Natural killer cell (primary cell): ENCODE results near the gene PADI1. TPM values are rescaled to one million over a fixed set of nuclear protein-coding genes. Genes with fewer than 3 reads are reported as not detected.

Experiments
- ATAC-seq, 3 donors: fragments of 150-1000 bp in 2 of 3; fragments of 200-7000 bp in 1 of 3; cut with Tn5 transposase; 1 replicate in 1 of 3; 2 replicates in 2 of 3; pipeline ENCODE4 v1.10.0; 2021; ENCODE audit warnings: mild to moderate bottlenecking in 2 of 3, moderate library complexity in 2 of 3
- DNase-seq, 2 donors: peaks; one replicate each; pipeline versions ENCODE4 v3.0.0 to v3.0.0-alpha.2; 2013 to 2021; ENCODE audit warnings: mixed read lengths in 1 of 2
- H3K27ac ChIP-seq: one replicate; pipeline ENCODE4 v1.5.1; 2013; ENCODE audit warnings: mild to moderate bottlenecking, low read length
- H3K27me3 ChIP-seq: one replicate; pipeline ENCODE4 v1.6.1; 2013; ENCODE audit warnings: low read length; ENCODE audit not compliant: control insufficient read depth, insufficient read depth
- H3K36me3 ChIP-seq: one replicate; pipeline ENCODE4 v1.6.1; 2013; ENCODE audit warnings: low read length; ENCODE audit not compliant: control insufficient read depth, insufficient read depth
- H3K4me1 ChIP-seq: one replicate; pipeline ENCODE4 v1.6.1; 2013; ENCODE audit warnings: low read length; ENCODE audit not compliant: control insufficient read depth, insufficient read depth
- H3K4me3 ChIP-seq: one replicate; pipeline ENCODE4 v1.5.1; 2013; ENCODE audit warnings: low read length
- H3K9me3 ChIP-seq: one replicate; pipeline ENCODE4 v1.6.1; 2013; ENCODE audit warnings: low read length; ENCODE audit not compliant: control insufficient read depth, insufficient read depth
- H3K27ac Mint-ChIP-seq, 2 donors: one replicate each; pipeline ENCODE4 v1.8.0; 2022; ENCODE audit warnings: mild to moderate bottlenecking in 2 of 2, mixed read lengths in 2 of 2, moderate library complexity in 1 of 2
- H3K27me3 Mint-ChIP-seq, 2 donors: one replicate each; pipeline ENCODE4 v1.8.0; 2022; ENCODE audit warnings: low read depth in 2 of 2, mixed read lengths in 2 of 2
- H3K36me3 Mint-ChIP-seq: one replicate; pipeline ENCODE4 v1.8.0; 2022; ENCODE audit warnings: mixed read lengths
- H3K4me1 Mint-ChIP-seq, 2 donors: one replicate each; pipeline ENCODE4 v1.8.0; 2022; ENCODE audit warnings: mixed read lengths in 2 of 2
- H3K4me3 Mint-ChIP-seq: one replicate; pipeline ENCODE4 v1.8.0; 2022; ENCODE audit warnings: mild to moderate bottlenecking, moderate library complexity, mixed read lengths
- H3K9me3 Mint-ChIP-seq, 2 donors: one replicate each; pipeline ENCODE4 v1.8.0; 2022; ENCODE audit warnings: mixed read lengths in 2 of 2
- WGBS: methylation state at CpG from one replicate; pipeline ENCODE4 v1.1.7; 2013; ENCODE audit warnings: missing lambda C conversion rate; ENCODE audit not compliant: insufficient coverage; 5-methylcytosine and 5-hydroxymethylcytosine counted together
- intact Hi-C: fragments of 100-400 bp; cut with micrococcal nuclease; formaldehyde crosslinking; loops from one replicate; pipeline ENCODE4 v1.14.2; 2022
- total RNA-seq, 4 donors: library from RNA; stranded (reverse); fragments of 120-200 nt in 1 of 4; gene quantifications; one replicate each; pipeline versions ENCODE4 v1.2.3 to v1.2.4, GENCODE V29; 2013 to 2022
- TF ChIP-seq, protein P1 (sequence below): fragments of 200-600 bp; IDR thresholded peaks from one replicate; pipeline ENCODE4 v1.8.0; 2022; ENCODE audit warnings: antibody characterized with exemption

The PADI1 gene
- total RNA-seq, 3 donors from 2014 or later (not counting 1 experiment from before 2014, with no cell fraction given), result not detected

DNA sequence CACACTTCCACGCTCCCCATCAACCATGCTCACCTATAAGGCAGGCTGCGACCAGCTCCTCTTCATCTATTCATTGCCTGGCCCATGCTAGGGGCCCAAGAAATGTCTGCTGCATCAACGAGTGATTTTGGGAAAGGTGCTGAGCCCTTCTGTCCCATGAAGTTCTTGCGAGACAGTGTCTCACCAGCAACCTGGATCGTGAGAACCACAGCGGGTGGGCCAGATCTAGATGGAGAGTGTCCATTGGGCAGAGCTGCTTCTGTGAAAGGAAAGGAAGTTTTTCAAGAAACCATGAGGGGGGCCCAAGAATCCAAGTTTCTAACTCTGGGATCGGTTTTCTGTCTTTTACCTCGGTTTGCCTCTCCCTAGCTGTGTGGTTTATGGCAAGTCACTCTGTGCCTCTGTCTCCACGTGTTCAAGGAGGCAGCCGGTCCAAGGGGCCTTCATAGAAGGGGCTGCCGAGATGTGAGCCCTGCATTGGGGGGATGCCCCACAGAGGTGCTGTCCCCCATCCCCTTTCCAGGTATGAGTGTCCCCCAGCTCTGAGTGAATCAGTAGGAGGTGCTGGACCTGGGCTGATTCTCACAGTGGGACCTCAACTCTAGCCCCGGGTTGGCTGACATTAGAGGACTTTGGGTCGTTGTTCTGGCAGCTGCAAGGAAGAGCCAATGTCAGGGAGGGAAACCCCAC is 8.3 kb upstream of the PADI1 start:
- no peak overlapping the region for H3K4me3 ChIP-seq
- intact Hi-C loops, result no loop called here
- H3K4me1 ChIP-seq, result peaks cover 5% of the 10 kb centered on the region
- no peak overlapping the region for H3K27ac ChIP-seq
- H3K27me3 Mint-ChIP-seq, result peaks cover 5 to 10% of the 10 kb centered on the region in 2 donors
- H3K27me3 ChIP-seq, result no peaks in the 10 kb centered on the region
- H3K4me1 Mint-ChIP-seq, result peaks cover 5 to 12% of the 10 kb centered on the region in 2 donors
- H3K27ac Mint-ChIP-seq, result no peak overlapping the region
- no peak overlapping the region for H3K4me3 Mint-ChIP-seq
- H3K9me3 ChIP-seq, result no peaks in the 10 kb centered on the region
- H3K36me3 Mint-ChIP-seq, result no peaks in the 10 kb centered on the region
- no peaks in the 10 kb centered on the region for H3K36me3 ChIP-seq
- H3K9me3 Mint-ChIP-seq, result no peaks in the 10 kb centered on the region
- DNase-seq, result no peak
- no peak for ATAC-seq
- 93% methylated on average over 13 of the region's 13 CpGs for WGBS
- TF ChIP-seq, protein P1, sequence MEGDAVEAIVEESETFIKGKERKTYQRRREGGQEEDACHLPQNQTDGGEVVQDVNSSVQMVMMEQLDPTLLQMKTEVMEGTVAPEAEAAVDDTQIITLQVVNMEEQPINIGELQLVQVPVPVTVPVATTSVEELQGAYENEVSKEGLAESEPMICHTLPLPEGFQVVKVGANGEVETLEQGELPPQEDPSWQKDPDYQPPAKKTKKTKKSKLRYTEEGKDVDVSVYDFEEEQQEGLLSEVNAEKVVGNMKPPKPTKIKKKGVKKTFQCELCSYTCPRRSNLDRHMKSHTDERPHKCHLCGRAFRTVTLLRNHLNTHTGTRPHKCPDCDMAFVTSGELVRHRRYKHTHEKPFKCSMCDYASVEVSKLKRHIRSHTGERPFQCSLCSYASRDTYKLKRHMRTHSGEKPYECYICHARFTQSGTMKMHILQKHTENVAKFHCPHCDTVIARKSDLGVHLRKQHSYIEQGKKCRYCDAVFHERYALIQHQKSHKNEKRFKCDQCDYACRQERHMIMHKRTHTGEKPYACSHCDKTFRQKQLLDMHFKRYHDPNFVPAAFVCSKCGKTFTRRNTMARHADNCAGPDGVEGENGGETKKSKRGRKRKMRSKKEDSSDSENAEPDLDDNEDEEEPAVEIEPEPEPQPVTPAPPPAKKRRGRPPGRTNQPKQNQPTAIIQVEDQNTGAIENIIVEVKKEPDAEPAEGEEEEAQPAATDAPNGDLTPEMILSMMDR, result no peak

DNA sequence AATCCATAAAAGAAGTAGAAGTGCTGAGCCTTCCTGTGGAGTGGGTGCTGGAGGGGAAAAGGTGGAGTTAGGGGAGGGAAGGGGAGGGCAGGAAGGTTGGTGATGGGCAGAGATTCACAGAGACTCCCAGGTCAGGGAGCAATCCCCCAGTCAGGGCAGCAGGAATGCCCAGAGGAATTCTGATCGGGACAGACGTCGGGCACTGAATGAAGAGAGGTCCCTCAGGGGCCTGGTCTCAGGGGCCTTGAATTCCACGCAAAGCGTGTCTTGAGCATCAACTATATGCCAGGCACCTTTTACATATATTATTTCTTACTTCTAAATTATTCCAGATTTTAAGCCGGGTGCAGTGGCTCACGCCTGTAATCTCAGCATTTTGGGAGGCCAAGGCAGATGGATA is 7.2 kb upstream of the PADI1 start:
- no peaks in the 10 kb centered on the region for H3K36me3 ChIP-seq
- no peaks in the 10 kb centered on the region for H3K9me3 Mint-ChIP-seq
- ATAC-seq (no peak), DNase-seq (no peak)
- peaks cover 0 to 3% of the 10 kb centered on the region in 2 donors for H3K27me3 Mint-ChIP-seq
- no peaks in the 10 kb centered on the region for H3K36me3 Mint-ChIP-seq
- H3K4me1 ChIP-seq, result peaks cover 10% of the 10 kb centered on the region
- H3K9me3 ChIP-seq, result no peaks in the 10 kb centered on the region
- no peak overlapping the region for H3K4me3 Mint-ChIP-seq
- no peaks in the 10 kb centered on the region for H3K27me3 ChIP-seq
- no peak overlapping the region for H3K4me3 ChIP-seq
- H3K27ac ChIP-seq, result no peak overlapping the region
- H3K4me1 Mint-ChIP-seq, result peaks cover 0 to 10% of the 10 kb centered on the region in 2 donors
- H3K27ac Mint-ChIP-seq, result no peak overlapping the region
- intact Hi-C loops, result no loop called here
- 99% methylated on average over 7 of the region's 7 CpGs for whole genome bisulfite sequencing
- TF ChIP-seq, protein P1, result no peak

GRCh38 chr1:17198476-17199258 is 6.3 kb upstream of the PADI1 start:
- H3K9me3 Mint-ChIP-seq, result no peaks in the 10 kb centered on the region
- H3K27me3 ChIP-seq, result no peaks in the 10 kb centered on the region
- H3K27ac Mint-ChIP-seq, result no peak overlapping the region
- peaks cover 10% of the 10 kb centered on the region for H3K4me1 ChIP-seq
- ATAC-seq (no peak), DNase-seq (no peak)
- H3K9me3 ChIP-seq, result no peaks in the 10 kb centered on the region
- no peak overlapping the region for H3K4me3 Mint-ChIP-seq
- no peaks in the 10 kb centered on the region for H3K36me3 ChIP-seq
- peaks cover 0 to 10% of the 10 kb centered on the region in 2 donors for H3K4me1 Mint-ChIP-seq
- peaks cover 8% of the 10 kb centered on the region in 2 donors for H3K27me3 Mint-ChIP-seq
- H3K4me3 ChIP-seq, result no peak overlapping the region
- no peaks in the 10 kb centered on the region for H3K36me3 Mint-ChIP-seq
- WGBS, result 90% methylated on average over 9 of the region's 9 CpGs
- no peak overlapping the region for H3K27ac ChIP-seq
- intact Hi-C loops, result no loop called here
- TF ChIP-seq, protein P1, result no peak
